D341Med (cell line): Measurements from ENCODE around the gene ZNF385C.

Experiments used
- DNase-seq: peaks from one replicate; pipeline ENCODE4 v3.0.0; 2012; ENCODE audit warnings: low spot score

Gene ZNF385C

GRCh38 chr17:42124256-42124655 is 26.0 kb upstream of the ZNF385C start:
- DNase-seq, result no peak

- no peak for DNase-seq
Measured at GRCh38 chr17:42122371-42123303, 24.4 kb upstream of the ZNF385C start, which contains the start of gene HSPB9. Gene HSPB9 (plus strand): TSS chr17:42122804. CDS start chr17:42122851, 47 bp downstream.

- peak; percentile 99 for DNase-seq
Measured at GRCh38 chr17:42120770-42121769, 22.8 kb upstream of the ZNF385C start, which contains the start of gene KAT2A. Gene KAT2A (minus strand): TSS chr17:42121367. CDS start chr17:42121304, 63 bp downstream.

- no peak for DNase-seq
Measured at GRCh38 chr17:42120161-42120769, 22.0 kb upstream of the ZNF385C start.

GRCh38 chr17:42119301-42119700 is 21.0 kb upstream of the ZNF385C start:
- DNase-seq, result no peak

- peak; percentile 69 for DNase-seq
Measured at GRCh38 chr17:42118545-42118944, 20.3 kb upstream of the ZNF385C start.

- no peak for DNase-seq
Measured at GRCh38 chr17:42118126-42118510, 19.8 kb upstream of the ZNF385C start.

- no peak for DNase-seq
Measured at GRCh38 chr17:42117397-42118125, 19.3 kb upstream of the ZNF385C start.

GRCh38 chr17:42116705-42117396 is 18.6 kb upstream of the ZNF385C start:
- DNase-seq, result peak; percentile 91

GRCh38 chr17:42114118-42114517 is 15.8 kb upstream of the ZNF385C start:
- DNase-seq, result no peak

GRCh38 chr17:42113293-42114069 is 15.2 kb upstream of the ZNF385C start:
- no peak for DNase-seq

GRCh38 chr17:42112552-42113176 is 14.4 kb upstream of the ZNF385C start, which contains the start of gene DHX58:
Gene DHX58 (minus strand): TSS chr17:42112714. CDS start chr17:42111892, 822 bp downstream.
- no peak for DNase-seq

- no peak for DNase-seq
Measured at GRCh38 chr17:42111871-42112551, 13.7 kb upstream of the ZNF385C start.

GRCh38 chr17:42111265-42111636 is 13.0 kb upstream of the ZNF385C start:
- no peak for DNase-seq

GRCh38 chr17:42110301-42111264 is 12.3 kb upstream of the ZNF385C start:
- DNase-seq, result no peak

- no peak for DNase-seq
Measured at GRCh38 chr17:42109086-42109485, 10.8 kb upstream of the ZNF385C start.
